ENCODE data around the gene CHTOP. TPM values are rescaled to one million over a fixed set of nuclear protein-coding genes. Genes with fewer than 3 reads are reported as not detected.

Gene CHTOP
- total RNA-seq, 1 experiment from 2014 or later = 83.9 TPM

- no peak overlapping the region; the same call in 1 of the 2 replicates for H3K4me2 ChIP-seq
- H3K27me3 ChIP-seq (ENCODE audit: insufficient read depth, low read depth) = peaks cover 9% of the 10 kb centered on the region; the same call in 1 of the 2 replicates
- no peaks in the 10 kb centered on the region for H4K20me1 ChIP-seq (ENCODE audit: insufficient read depth)
- CTCF ChIA-PET = no interaction called here
- H3K36me3 ChIP-seq (ENCODE audit: low read depth) = no peaks in the 10 kb centered on the region
- H3K4me3 ChIP-seq = no peak overlapping the region
- H3K27ac ChIP-seq = no peak overlapping the region
- no peaks in the 10 kb centered on the region for H3K9me2 ChIP-seq (ENCODE audit: insufficient read depth)
- no peaks in the 10 kb centered on the region for H3K9me3 ChIP-seq (ENCODE audit: insufficient read depth, low read depth)
- no peaks in the 10 kb centered on the region for H3K4me1 ChIP-seq (replicated peaks; ENCODE audit: insufficient read depth)
- no peak for TF ChIP-seq EZH2 (IDR thresholded peaks at IDR 0.05; ENCODE audit: low read depth)
- TF ChIP-seq CTCF (conservative IDR thresholded peaks at IDR 0.05) = no peak
- no peaks in the 10 kb centered on the region for H3K79me2 ChIP-seq (ENCODE audit: low read depth)
- no peak for DNase-seq
- intact Hi-C loops (cut with micrococcal nuclease; ENCODE audit: unreplicated experiment) = loop anchor here (5.0 to 10.0 kb wide), 2 partner anchors 48 to 325 kb away; partner anchors contain the start of genes INTS3 and S100A9
- POLR2A ChIA-PET (ENCODE audit: unreplicated experiment) = interaction anchor here (0.7 kb wide), 1 partner anchor 67 kb away, joined by 3 read pairs; the partner anchor contains the start of gene S100A16
- BruUV-seq (replicated peaks) = no TSS peak
- H3F3A ChIP-seq (ENCODE audit: insufficient read depth, low read depth) = peaks cover 10% of the 10 kb centered on the region; the same call in 1 of the 2 replicates
- no peak overlapping the region for H2AFZ ChIP-seq
Measured at GRCh38 chr1:153679337-153680119, 45.7 kb downstream of the CHTOP start.

- Histone ChIP-seq H3K4me3 (no peak overlapping the region), H4K20me1 (ENCODE audit: insufficient read depth) (no peaks in the 10 kb centered on the region), H3K27ac (no peak overlapping the region), H3K4me2 (no peak overlapping the region), H3K27me3 (ENCODE audit: insufficient read depth, low read depth) (peaks cover 9% of the 10 kb centered on the region; the same call in 1 of the 2 replicates), H3K9me3 (ENCODE audit: insufficient read depth, low read depth) (no peaks in the 10 kb centered on the region), H3F3A (ENCODE audit: insufficient read depth, low read depth) (peaks cover 10% of the 10 kb centered on the region; the same call in 1 of the 2 replicates), H3K4me1 (replicated peaks; ENCODE audit: insufficient read depth) (no peaks in the 10 kb centered on the region), H3K9me2 (ENCODE audit: insufficient read depth) (no peaks in the 10 kb centered on the region), H2AFZ (no peak overlapping the region), H3K36me3 (ENCODE audit: low read depth) (no peaks in the 10 kb centered on the region), H3K79me2 (ENCODE audit: low read depth) (no peaks in the 10 kb centered on the region)
- BruUV-seq (replicated peaks) = no TSS peak
- no peak for DNase-seq
- ChIA-PET POLR2A (ENCODE audit: unreplicated experiment) (no interaction called here), CTCF (no interaction called here)
- intact Hi-C loops (cut with micrococcal nuclease; ENCODE audit: unreplicated experiment) = no loop called here
- TF ChIP-seq EZH2 (IDR thresholded peaks at IDR 0.05; ENCODE audit: low read depth) (no peak), CTCF (conservative IDR thresholded peaks at IDR 0.05) (no peak)
Measured at GRCh38 chr1:153680120-153680403, 46.2 kb downstream of the CHTOP start.

GRCh38 chr1:153682730-153683129, 48.9 kb downstream of the CHTOP start:
- H3K36me3 ChIP-seq (ENCODE audit: low read depth) = no peaks in the 10 kb centered on the region
- no TSS peak for BruUV-seq (replicated peaks)
- no peak overlapping the region for H3K4me3 ChIP-seq
- intact Hi-C loops (cut with micrococcal nuclease; ENCODE audit: unreplicated experiment) = no loop called here
- no peaks in the 10 kb centered on the region for H3K9me3 ChIP-seq (ENCODE audit: insufficient read depth, low read depth)
- H3F3A ChIP-seq (ENCODE audit: insufficient read depth, low read depth) = no peaks in the 10 kb centered on the region
- H3K4me1 ChIP-seq (replicated peaks; ENCODE audit: insufficient read depth) = no peaks in the 10 kb centered on the region
- CTCF ChIA-PET = no interaction called here
- H3K4me2 ChIP-seq = no peak overlapping the region
- H3K27ac ChIP-seq = no peak overlapping the region
- peaks cover 9% of the 10 kb centered on the region; the same call in 1 of the 2 replicates for H3K27me3 ChIP-seq (ENCODE audit: insufficient read depth, low read depth)
- no peaks in the 10 kb centered on the region for H3K79me2 ChIP-seq (ENCODE audit: low read depth)
- no peaks in the 10 kb centered on the region for H4K20me1 ChIP-seq (ENCODE audit: insufficient read depth)
- no peak overlapping the region for H2AFZ ChIP-seq
- TF ChIP-seq EZH2 (IDR thresholded peaks at IDR 0.05; ENCODE audit: low read depth) (no peak), CTCF (conservative IDR thresholded peaks at IDR 0.05) (no peak)
- H3K9me2 ChIP-seq (ENCODE audit: insufficient read depth) = no peaks in the 10 kb centered on the region
- POLR2A ChIA-PET (ENCODE audit: unreplicated experiment) = no interaction called here
- no peak for DNase-seq

Measured in PC-9 (cell line).